ENCODE data around the gene SLAMF1.
"Not testable (repeated sequence)": the region's sequence is repeated elsewhere in the genome, so short reads cannot be mapped to it uniquely, and the experiment has no call there.

The SLAMF1 gene

DNA sequence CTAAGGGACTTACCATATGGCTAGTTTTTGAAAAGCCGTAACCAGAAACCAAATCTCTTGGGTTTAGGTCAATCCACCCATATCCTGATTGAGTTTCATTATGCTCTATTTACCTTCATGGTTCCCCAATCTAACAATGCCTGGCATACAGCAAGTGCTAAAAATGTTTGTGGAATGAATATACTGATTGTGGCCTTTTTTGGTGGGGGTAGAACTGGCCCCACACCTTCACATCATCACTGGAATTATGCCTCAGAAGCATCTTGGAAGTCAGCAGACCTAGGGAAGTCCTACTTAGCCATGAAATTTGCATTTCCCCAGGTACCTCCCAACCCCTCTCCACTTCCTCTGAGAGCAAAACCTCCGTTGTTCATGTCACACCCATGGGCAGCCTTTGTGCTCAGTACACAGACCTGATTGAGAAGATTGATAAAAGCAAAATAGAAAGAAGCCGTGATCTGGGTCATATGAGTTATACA, 17.8 kb upstream of the SLAMF1 start:
- DNase-seq = no peak

DNA sequence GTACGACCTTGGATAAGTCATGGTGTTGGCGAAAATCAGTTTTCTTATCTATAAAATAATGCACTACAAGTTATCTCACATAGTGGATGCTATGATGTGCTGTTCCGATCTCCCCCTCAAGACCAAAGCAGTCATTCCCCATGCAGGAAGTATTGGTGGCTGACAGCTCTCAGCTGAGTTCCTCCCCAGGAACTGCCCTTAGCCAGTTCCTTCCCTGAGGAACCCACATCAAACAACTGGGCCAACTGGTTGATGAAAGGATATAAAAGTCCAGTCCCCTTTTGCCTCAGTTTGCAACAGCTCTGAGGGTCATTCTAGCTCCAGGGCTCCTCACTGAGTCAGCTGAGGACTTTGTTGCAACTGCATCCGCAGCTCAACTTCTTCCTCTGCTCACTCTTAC, 16.1 kb upstream of the SLAMF1 start:
- DNase-seq = no peak

DNA sequence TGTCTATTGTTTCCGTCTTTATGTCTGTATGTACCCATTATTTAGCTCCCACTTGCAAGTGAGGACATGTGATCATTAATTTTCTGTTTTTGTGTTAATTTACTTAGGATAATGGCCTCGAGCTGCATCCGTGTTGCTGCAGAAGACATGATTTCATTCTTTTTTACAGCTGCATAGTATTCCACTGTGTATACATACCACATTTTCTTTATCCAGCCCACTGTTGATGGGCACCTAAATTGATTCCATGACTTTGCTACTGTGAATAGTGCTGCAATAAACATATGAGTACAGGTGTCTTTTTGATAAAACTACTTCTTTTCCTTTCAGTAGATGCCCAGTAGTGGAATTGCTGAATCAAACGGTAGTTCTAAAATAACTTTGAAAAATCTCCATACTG, 12.7 kb upstream of the SLAMF1 start:
- DNase-seq = no peak

DNA sequence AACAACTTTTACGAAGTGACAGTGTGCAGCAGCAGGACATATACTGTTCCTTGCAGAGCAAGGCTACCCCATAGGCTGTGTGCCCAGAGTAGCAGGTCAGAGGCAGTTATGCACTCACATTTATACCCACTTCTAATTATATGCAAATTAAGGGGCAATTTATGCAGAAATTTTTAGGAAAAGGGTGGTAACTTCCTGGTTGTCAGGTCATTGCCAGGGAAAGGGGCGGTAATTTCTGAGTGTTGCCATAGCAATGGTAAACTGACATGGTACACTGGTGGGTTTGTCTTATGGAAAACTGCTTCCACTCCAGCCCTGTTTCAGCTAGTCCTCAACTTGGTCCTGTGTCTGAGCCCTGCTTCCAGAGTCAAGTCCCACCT, 12.0 kb upstream of the SLAMF1 start:
- no peak for DNase-seq

DNA sequence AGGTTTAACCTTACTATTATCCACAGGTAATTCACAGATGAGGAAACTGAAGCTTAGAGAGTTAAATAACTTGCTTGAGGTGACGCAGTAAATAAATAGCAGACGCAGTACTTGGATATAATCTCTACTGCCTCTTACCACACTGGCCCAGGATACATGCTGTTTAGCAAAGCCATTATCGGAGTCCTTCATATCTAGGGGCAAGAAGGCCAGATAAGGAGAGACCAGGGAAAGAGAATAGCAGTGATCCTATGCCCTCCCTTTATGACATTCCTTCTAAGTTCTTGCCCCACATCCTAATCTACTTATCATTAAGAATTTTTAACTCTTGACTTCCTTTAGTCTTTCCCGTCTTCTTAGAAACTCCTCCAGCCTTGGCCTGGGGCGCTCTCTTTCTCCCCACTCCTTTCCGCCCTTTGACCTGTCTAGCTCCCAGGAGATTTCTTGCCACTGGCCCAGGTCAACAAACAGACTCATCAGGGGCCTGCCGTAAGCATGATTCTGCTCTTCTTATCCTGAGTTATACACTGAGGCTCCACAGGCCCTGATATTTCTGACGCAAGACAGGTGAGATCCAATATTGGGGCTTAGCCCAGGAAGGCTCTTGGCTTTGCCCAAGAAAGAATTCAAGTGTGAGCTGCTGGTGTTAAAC, 11.4 kb upstream of the SLAMF1 start:
- no peak for DNase-seq

DNA sequence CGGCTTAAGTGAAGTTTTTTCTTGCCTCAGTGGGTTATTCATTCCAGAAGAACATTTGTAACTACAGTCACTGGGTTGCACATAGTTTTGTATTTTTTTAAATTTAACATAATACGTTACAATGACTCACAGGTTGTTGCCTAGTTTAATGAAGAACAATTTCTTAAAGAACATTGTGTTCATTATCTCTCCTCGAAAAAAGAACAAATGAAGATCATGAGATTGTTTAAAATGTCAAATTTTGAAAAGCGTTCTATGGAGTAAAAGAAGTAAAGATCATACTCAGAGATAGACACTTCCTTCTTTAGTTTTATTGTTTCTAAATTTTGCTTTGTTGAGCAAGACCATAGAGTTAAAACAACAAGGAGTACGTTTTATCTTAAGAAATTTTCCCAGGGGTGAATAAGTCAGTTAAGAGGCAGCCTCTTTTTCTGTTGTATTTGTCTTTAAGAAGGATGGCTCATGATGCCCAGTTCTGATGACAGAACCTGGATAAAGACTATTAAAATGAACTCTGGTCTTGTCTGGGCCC, 10.5 kb upstream of the SLAMF1 start:
- no peak for DNase-seq

DNA sequence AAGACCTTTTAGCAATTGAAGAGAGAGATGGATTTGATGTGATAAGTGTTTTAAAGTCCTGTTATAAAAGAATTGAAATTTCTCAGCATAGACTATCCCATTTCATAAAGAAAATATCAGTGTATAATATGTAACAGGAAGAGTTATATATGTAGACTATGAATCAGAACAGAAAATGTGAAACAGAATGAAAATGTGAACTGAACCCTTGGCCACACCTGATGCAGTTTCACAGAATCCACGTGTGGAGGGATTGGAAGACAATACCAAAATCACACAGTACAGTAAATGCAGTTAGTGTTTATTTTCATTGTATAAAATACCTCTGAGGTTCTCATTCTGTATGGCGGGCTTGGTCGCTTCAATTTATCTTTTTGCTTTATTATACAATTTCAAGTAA, 9.9 kb upstream of the SLAMF1 start:
- no peak for DNase-seq

DNA sequence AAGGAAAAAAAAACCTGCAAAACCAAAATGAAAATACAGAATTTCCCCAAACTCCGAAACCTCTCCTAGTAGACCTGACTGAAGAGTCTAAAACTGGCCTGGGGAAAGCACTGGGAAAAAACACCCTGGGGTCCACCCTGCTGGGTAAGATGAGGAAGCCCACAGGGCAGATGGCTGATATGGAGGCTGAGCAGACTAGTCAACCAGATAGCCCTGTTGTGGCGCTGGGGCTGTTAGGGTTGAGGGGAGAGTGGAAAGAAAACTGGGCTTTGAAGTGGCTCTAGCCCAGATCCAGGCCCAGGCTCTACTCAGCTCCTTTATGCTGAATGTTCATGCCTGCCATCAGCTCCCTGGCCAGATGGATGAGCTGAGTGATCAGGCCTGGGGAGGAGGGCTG, 6.8 kb upstream of the SLAMF1 start:
- no peak for DNase-seq

DNA sequence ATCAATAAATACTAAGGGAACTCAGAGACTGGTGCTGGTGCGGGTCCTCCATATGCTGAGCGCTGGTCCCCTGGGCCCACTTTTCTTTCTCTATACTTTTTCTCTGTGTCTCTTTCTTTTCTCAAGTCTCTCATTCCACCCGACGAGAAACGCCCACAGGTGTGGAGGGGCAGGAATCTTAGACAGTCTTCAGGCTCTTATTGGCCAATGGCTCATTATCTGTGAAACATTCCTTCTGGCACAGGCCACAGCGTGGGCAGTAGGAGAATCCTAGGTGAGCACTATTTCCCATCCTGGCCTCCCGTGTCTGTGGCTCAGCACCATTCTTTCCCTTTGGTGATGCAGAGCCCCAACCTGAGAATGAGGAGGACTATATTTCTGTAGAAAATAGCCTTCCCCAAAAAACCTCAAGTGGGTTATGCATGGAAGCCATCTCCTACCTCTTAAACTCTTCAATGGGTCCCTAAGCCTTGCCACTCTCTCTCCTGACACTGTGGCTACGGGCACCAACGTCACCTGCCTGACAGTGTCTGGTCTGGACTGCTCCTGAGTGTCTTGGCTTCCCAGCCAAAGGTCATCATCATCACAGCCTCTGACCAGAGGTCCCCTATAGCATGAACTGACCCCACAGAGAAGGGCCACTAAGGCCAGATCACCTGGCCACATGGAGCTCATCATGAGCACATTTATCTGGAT, 6.2 kb upstream of the SLAMF1 start:
- DNase-seq = no peak

DNA sequence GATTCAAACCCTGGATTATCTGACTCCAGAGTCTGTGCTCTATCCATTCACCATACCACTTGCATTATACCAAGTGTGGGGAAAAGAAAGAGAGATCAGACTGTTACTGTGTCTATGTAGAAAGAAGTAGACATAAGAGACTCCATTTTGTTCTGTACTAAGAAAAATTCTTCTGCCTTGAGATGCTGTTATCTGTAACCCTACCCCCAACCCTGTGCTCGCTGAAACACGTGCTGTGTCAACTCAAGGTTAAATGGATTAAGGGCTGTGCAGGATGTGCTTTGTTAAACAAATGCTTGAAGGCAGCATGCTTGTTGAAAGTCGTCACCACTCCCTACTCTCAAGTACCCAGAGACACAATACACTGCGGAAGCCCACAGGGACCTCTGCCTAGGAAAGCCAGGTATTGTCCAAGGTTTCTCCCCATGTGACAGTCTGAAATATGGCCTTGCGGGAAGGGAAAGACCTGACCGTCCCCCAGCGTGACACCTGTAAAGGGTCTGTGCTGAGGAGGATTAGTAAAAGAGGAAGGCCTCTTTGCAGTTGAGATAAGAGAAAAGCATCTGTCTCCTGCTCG, 5.3 kb upstream of the SLAMF1 start:
- DNase-seq = not testable (repeated sequence)

DNA sequence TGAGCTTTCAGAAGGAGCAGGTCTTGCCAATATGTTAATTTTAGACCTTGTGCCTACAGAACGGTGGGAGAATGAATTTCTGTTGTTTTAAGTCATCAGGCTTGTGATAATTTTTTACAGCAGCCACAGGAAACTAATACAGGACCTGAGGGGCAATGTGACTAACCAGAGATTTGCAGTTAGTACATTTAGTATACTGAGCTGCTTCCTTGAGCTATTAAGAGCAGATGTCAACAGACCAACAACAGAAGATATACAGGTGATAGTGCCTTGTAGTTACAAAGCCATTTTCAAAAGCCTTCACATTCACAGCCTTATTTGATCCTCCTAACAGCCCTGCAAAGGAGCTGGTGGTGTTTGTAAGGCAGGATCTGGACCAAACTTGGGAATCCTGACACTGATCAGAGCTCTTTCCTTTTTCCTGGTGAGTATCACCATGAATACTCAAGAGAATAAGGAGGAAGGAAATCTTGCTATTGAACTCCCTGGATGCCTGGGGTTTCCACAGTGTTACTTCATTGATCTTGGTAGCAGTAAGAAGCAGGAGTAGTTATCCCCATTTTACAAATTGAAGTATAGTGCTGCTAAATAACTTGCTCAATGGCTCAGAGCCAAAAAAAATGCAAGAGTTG, 4.7 kb upstream of the SLAMF1 start:
- DNase-seq = no peak

DNA sequence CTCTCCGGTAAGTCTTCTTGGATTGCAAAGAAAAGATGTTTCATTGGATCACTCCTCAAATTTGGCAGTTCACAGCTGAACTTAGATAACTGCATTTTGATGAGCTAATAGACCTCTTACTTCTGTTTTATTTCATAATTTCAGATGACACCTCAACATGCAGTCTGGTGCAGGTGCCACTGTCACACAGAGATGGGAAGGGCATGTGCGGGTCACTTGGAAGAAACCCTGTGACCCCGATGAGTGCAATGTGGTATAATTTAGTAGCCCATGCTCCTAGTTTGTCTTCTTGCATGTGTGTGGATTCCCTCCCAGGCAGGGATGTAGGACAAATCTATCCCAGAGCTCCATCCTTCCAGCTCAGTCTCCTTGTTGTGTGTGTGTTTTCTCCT, 481 bp upstream of the SLAMF1 start:
- no peak for DNase-seq

DNA sequence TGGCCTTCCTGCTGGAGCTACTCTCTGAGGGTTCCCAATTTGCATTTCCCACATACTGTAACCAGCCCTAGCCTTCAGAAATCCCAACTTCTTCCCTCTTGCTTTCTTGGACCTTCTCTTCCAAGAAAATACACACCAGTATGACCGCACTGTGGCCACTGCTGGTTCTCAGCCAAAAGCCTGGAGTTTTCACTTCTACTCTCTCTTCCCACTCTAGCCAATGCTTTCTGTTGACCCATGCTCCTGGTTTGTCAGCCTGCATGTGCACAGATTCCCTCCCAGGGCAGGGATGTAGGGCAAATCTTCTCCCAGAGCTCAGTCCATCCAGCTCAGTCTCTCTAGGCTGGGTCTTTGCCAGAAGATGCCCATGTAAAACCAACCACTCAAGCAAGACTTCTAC, 664 bp downstream of the SLAMF1 start:
- no peak for DNase-seq

DNA sequence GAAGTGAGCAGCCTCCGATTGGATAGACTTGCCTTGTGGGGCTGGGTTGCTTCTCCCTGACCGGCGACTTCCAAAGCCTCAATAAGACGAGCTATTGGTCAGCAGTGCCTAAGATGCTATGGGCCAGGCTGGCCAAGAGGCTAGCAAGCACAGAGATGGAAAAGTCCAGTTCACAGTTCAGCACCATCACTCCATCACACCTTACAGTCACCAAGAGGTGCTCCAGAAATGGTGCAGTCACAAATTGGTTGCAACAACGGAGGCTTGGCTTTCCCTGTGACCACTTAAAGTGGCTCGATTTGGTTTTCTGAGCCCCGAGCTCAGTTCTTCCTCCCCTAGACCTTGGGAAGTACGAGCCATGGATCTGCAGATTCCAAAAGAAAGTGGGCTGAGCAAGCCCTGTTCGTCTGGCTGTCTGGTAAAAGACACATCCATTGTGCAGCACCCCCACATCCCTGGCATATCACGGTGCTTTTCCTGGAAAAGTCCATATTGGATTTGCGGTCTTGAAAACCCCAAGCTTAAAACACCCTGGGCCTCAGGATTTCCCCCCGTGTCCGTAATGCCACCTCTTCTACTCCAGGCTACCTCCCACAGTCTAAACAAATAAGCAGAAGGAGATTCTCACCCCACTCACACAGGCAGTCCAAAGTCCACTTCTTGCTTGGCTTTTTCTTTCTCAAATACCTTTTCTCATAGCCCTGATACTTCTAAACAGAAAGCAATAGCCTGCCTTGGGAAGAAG, 1.3 kb downstream of the SLAMF1 start:
- DNase-seq = no peak

DNA sequence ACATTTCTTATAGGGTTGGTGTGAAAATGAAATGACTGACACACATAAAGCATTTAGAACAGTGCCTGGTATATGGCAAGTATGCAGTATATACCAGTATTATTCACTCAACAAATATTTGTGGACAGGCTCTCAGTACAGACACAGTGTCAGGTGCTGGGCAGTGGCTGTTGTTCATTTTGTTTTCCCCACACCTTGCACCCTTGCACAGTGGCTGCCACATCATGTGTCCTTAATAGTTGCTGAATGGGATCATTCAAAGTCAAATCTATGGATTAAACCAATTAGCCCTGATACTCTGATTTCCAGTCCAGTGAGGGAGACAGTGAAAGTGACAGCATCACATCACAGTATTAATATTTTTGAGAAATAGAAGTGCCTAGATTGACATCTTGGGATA, 2.4 kb downstream of the SLAMF1 start:
- DNase-seq = no peak

DNA sequence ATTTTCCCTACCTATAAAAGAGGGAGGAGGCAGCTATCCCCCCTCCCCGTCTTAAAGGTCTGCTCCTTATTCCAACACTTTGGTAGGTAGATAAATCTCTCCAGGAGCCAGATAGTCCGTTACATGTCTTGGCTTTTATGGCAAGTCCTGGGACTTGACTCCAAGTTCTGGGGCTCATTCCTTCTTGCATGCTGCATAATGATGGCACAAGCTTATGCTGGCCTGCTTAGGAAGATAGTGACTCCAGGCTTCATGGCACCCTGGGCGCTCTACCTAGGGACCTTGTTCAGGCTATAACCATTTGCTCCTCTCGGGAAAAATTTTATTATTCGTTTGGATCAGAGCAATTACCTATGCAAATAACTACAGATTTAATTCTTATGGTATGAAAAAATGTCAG, 3.7 kb downstream of the SLAMF1 start:
- DNase-seq = no peak

DNA sequence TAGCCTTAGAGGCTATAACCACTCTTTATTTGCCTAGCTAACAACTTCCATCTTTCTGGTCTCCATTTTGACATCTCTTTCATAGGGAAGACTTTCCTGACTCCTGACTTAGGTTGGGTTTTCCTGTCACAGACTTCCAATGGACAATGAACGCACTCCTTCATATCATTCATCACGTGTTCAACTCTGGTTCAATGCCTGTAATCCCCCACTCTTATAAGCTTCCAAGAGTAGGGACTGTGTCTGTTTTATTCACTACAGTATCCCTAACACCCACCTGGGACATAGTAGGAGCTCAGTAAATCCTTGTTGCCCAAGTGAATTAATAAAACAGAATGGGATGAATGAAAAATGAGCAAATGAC, 4.6 kb downstream of the SLAMF1 start:
- DNase-seq = no peak

DNA sequence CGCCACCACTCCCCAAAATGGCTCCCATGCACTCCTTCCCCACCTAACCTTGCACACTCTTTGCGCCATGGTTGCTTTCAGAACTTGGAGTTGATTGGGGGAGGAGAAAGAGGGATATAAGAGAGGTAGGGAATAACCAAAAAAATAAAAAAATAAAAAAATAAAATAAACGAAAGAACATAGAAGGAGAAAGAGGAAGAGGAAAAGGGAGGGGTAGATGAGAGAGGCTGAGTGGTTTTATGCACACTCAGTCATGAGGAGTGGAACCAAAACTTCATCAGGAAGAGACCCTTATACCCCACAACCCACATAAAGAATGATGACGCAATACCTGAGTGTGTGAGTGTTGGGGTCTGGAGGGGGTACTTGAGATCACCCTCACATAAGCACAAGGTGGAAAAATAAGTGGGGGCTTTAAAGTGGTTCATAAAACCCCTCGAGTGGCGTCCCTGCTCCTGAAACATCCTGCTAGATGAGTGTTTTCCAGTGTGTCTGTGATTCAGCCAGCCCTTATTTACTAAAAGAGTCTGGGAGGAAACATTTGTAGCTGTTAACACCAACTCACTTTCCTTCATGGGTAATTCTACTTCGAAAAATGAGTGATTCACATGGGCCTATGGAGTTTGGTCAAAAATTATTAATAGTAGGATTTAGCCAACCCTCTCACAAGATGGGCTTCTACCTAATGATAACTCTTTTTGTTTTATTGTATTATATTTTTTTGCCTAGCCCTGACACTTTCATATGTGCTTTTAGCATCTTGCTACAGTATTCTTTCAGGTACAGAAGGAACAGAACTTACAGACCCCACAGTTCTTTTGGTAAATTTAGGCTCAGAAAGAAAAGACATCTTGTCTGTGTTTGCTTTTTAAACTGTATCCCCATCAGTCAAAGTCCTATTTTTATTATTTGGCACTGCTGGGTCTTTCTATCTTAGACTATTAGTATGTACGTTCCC, 5.2 kb downstream of the SLAMF1 start:
- no peak for DNase-seq

DNA sequence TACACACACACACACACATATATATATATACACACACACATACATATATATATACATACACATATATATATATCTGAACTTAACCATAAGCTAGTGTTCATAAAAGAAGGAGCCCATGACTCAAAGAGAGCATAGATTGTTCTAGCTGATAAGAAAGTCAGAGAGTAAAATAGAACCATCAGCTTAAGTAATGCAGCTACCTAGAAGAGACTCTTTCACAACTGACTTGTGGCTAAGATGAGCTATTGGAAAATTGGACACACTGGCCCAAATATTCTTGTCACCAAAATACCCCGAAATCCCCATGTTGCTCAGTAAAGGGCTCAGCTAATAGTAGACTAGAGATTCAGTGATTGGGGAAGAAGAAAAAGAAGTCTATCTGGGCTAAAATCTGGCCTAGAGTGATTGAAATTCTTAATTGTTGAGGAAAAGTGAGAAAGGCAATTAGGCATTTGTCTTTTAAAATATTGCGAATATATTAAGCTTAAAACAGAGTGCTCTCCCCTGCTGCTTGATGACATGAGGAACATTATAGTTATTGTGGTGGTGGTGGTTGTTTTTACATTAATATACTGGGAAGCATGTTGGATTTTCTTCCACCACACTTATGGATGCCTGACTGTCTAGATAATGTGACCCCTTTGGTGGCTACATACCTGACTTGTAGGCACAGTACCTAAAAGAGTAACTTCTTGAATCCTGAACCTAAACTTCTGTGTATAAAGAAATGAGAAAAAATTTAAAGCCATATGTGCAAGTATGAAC, 6.3 kb downstream of the SLAMF1 start:
- no peak for DNase-seq

DNA sequence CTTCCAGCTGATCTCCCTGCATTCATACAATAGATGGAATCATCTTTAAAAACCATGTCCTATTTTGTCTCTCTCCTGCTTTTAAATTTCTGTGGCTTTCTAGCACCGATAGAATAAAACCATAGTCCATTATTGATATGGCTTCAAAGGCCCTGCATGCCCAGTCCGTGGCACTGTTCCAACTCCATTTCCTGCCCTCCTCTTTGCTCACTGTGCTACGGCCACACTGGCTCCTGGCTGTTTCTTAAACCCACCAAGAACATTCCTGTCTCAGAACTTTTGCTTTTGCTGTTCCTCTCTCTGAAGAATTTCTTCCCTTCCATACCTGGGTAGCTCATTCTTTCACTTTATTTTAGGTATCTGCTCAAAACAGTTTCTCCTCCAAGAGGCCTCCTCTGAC, 7.2 kb downstream of the SLAMF1 start:
- no peak for DNase-seq

DNA sequence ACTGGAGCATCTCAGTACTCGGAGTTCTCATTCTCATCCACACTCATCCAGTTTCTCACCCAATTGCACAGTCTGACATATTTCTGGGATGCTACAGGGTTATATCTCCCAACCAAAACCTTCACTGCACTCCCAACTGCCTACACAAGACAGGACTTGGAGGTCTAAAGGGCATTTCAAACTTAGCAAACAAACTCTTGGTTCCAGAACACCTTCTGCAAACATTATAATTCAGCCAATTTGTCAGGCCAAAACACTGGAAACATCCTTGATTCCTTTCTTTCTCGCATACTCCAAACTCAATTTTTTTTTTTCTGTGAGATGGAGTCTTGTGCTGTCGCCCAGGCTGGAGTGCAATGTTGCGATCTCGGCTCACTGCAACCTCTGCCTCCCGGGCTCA, 7.9 kb downstream of the SLAMF1 start:
- DNase-seq = no peak

Measured in DMS 273 treated with DMSO at 0.1 percent for 48 hours (cell line).